Right ventricle myocardium inferior (tissue), 1 donor: ENCODE results near the gene LIMA1. TPM values are rescaled to one million over a fixed set of nuclear protein-coding genes. Genes with fewer than 3 reads are reported as not detected.
"Not testable (repeated sequence)": the region's sequence is repeated elsewhere in the genome, so short reads cannot be mapped to it uniquely, and the experiment has no call there.

Experiments used
- ATAC-seq: fragments of 200-7000 bp; cut with Tn5 transposase; one replicate; pipeline ENCODE4 v1.9.1; 2020; ENCODE audit warnings: mild to moderate bottlenecking, moderate library complexity
- DNase-seq: peaks from one replicate; pipeline ENCODE4 v3.0.0; 2021; ENCODE audit errors: missing footprints
- intact Hi-C: fragments of 100-400 bp; cut with DNase I; formaldehyde crosslinking; loops from one replicate; pipeline ENCODE4 v1.11.0; 2022
- total RNA-seq: library from RNA; stranded (reverse); fragmentation: NEBNext Ultra II Directional; extraction: Animal tissue kit (Norgen Biotek cat#: 25700); gene quantifications from one replicate; pipeline ENCODE4 v1.2.1, GENCODE V29; 2021
- donor health status: DM: no; HTN: yes; CAD: no; lungs with severe emphysema.

The LIMA1 gene
- total RNA-seq, 1 donor from 2014 or later: 16.7 TPM

DNA sequence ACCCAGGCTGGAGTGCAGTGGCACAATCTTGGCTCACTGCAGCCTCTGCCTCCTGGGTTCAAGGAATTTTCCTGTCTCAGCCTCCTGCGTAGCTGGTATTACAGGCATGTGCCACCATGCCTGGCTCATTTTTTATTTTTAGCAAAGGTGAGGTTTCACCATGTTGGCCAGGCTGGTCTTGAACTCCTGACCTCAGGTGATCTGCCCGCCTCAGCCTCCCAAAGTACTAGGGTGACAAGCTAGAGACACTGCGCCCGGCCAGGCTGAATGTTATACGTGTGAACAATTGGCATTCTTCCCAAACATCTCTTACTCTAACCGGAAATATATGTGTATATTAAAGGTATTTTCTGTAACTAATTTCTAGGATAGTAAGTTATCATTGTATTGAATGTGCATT lies 13.2 kb upstream of the LIMA1 start:
- intact Hi-C loops: no loop called here
- ATAC-seq (no peak), DNase-seq (no peak)

- DNase-seq (no peak), ATAC-seq (no peak)
- intact Hi-C loops: no loop called here
Observed at GRCh38 chr12:50291377-50291776, 8.1 kb upstream of the LIMA1 start.

DNA sequence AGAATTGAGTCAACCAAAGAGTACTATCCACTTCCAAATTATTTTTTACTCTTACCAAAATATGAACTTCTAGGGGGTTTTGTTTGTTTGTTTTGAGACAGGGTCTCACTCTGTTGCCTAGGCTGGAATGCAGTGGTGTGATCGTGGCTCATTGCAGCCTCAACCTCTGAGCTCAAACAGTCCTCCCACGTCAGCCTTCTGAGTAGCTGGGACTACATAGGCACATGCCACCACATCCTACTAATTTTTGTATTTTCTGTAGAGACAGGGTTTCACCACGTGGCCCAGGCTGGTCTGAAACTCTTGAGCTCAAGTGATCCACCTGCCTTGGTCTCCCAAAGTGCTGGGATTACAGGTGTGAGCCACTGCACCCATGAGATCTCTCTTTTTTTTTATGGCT lies 7.4 kb upstream of the LIMA1 start:
- intact Hi-C loops, ATAC-seq, DNase-seq: not testable (repeated sequence)

- intact Hi-C loops: no loop called here
- ATAC-seq: no peak
- no peak for DNase-seq
Observed at GRCh38 chr12:50287271-50287670, 4.0 kb upstream of the LIMA1 start.

DNA sequence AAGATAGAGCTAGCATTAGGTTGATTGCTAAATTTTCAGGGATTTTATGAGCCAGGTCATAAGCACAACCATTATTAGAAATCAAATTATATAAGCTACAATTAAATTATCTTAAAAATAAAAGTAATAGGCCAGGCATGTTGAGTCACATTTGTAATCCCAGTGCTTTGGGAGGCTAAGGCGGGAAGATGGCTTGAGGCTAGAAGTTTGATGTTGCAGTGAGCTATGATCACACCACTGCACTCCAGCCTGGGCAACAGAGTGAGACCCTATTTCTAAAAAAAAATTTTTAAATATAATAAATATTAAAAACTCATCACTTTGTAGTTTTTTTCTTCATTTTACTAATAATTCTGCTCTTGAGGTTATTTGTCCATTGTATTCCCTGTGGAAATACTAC lies 1.9 kb upstream of the LIMA1 start:
- DNase-seq: no peak
- no peak for ATAC-seq
- intact Hi-C loops: no loop called here

DNA sequence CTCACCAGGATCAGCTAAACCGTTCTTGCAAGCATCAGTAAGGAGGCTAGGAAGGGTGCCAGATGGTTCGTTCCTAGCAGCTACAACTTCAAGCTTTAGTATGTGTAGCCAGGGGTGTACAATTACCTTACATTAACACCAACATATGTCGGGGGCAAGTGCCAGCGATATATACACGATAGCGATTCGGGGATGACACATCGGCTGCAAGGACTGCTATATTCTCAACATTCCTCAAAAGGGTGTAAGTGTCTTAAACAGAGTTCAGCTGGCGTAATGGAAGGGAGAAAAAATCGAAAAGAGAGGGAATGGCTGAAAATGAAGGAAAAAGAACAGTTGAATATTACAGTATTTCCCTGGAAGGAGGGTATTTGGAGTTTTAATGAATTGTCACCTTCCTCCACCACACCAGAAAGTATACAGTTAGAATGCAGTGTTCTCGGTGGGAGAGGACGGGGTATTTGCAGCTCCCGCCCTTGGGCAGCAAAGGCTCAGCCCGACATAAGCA lies 545 bp downstream of the LIMA1 start:
- intact Hi-C loops: loop anchor here (5.0 kb wide), 1 partner anchor 60 kb away; no protein-coding TSS in a partner anchor
- DNase-seq: no peak
- ATAC-seq: peak; percentile 60

GRCh38 chr12:50279501-50279900 lies 3.8 kb downstream of the LIMA1 start:
- DNase-seq (no peak), ATAC-seq (no peak)
- intact Hi-C loops: no loop called here

- intact Hi-C loops: no loop called here
- ATAC-seq: no peak
- no peak for DNase-seq
Observed at GRCh38 chr12:50276912-50277671, 6.2 kb downstream of the LIMA1 start.

DNA sequence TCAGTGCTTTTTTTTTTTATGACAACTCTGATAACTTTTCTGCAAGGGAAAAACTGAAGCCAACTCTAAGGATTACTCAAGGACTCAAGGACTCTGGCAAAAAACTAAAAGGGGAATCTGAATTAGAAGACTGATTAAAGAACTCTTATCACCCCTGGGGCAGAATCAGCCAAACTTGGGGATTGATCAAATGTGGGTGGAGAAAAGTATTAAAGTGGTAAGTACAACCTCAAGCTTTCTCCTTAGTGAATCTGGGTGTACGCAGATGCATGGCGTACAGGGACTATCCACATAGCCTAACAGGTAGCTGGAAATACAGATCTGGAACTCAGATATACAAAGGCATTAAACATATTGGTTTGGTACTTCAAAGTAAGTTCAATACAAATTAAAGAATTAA lies 7.3 kb downstream of the LIMA1 start:
- ATAC-seq: no peak
- intact Hi-C loops: no loop called here

GRCh38 chr12:50275556-50275955 lies 7.8 kb downstream of the LIMA1 start:
- ATAC-seq: peak; percentile 65
- DNase-seq: no peak
- intact Hi-C loops: no loop called here

More for the DNA sequence above, 7.3 kb downstream of the LIMA1 start:
- DNase-seq: no peak

GRCh38 chr12:50275127-50275526 lies 8.2 kb downstream of the LIMA1 start:
- ATAC-seq, DNase-seq, intact Hi-C loops: not testable (repeated sequence)

- intact Hi-C loops: no loop called here
- peak; percentile 63 for ATAC-seq
- DNase-seq: no peak
Observed at GRCh38 chr12:50271724-50272247, 11.5 kb downstream of the LIMA1 start.

DNA sequence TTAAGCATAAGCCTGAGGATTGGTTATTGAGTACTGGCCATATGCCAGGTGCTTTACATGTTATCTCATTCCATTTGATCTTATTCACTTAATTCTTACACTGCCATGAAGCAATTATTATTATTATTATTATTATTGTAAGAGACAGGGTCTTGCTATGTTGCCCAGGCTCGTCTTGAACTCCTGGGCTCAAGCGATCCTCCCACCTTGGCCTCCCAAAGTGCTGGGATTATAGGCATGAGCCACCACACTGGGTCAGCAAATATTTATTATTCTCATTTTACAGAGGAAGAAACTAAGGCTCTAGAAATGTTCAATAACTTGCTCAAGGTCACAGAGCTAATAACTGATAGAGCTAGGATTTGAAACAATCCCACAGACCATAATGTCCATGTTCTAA lies 14.8 kb downstream of the LIMA1 start:
- intact Hi-C loops: no loop called here
- ATAC-seq (no peak), DNase-seq (no peak)

DNA sequence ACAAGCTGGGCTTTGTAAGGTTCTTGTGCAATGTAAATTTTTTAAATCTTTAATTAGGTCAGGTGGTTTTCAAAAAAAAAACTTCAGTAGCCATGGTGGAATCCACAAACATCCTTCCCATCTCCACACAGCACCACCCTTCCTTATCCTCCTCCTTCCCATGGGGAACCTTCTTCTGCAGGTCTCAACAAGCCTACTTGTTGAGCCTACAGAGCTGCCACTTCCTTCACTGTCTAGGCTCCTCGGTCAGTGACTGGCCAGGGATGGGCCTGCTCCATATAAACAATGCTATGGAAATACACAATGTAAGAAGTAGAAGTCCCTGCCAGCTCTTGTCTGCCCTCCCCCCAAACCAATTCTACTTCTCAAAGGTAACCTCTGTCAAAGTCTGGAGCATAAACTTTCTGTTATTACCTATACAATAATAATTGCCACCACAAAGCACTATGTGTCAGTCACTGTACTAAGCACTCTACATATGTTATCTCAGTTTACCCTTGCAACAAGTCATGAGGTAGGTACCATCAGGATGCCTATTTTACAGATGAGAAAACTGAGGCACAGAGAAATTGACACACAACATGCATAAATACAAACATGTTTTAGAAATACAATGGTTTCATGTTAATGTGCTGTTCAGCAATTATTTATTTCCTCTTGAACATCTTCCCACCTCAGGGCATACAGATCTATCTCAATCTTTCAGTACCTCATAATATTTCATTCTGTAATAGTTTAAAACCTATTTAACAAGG lies 17.4 kb downstream of the LIMA1 start:
- DNase-seq (no peak), ATAC-seq (no peak)
- intact Hi-C loops: no loop called here

- ATAC-seq: no peak
- no peak for DNase-seq
Observed at GRCh38 chr12:50263832-50264231, 19.5 kb downstream of the LIMA1 start.

GRCh38 chr12:50261654-50262053 lies 21.7 kb downstream of the LIMA1 start:
- intact Hi-C loops: no loop called here
- no peak for DNase-seq
- no peak for ATAC-seq

More at GRCh38 chr12:50263832-50264231, 19.5 kb downstream of the LIMA1 start:
- intact Hi-C loops: no loop called here

GRCh38 chr12:50258167-50258551 lies 25.2 kb downstream of the LIMA1 start:
- no peak for DNase-seq
- peak; percentile 78 for ATAC-seq
- intact Hi-C loops: loop anchor here (5.0 kb wide), 1 partner anchor 36 kb away; no protein-coding TSS in a partner anchor

GRCh38 chr12:50257236-50258166 lies 25.8 kb downstream of the LIMA1 start:
- ATAC-seq (peak; percentile 85), DNase-seq (no peak)
- intact Hi-C loops: loop anchor here (5.0 kb wide), 1 partner anchor 35 kb away; no protein-coding TSS in a partner anchor
